ENCODE results near the gene PCDHGA11. TPM values are rescaled to one million over a fixed set of nuclear protein-coding genes. Genes with fewer than 3 reads are reported as not detected.
"Not testable (repeated sequence)": the region's sequence is repeated elsewhere in the genome, so short reads cannot be mapped to it uniquely, and the experiment has no call there.

PCDHGA11 gene
- total and polyA plus RNA-seq, 2 experiments from 2014 or later, result 1.8 to 2.7 TPM

- TF ChIP-seq CTCF (IDR thresholded peaks at IDR 0.05; ENCODE audit: poor library complexity), result peak; percentile 67
- H3K27me3 ChIP-seq; H3K9me2 ChIP-seq (replicated peaks; ENCODE audit: insufficient read depth); H3K79me2 ChIP-seq; H2AFZ ChIP-seq; H4K20me1 ChIP-seq (ENCODE audit: insufficient read depth, poor library complexity, severe bottlenecking); H3K36me3 ChIP-seq (replicated peaks; ENCODE audit: insufficient read depth, low read depth); H3K4me1 ChIP-seq (ENCODE audit: insufficient read depth): not testable (repeated sequence)
- peak; percentile 83 for DNase-seq (ENCODE audit: low spot score)
- Histone ChIP-seq H3K27ac (peak within 1 kb of the TSS; percentile 21), H3K4me2 (peak within 1 kb of the TSS; percentile 66), H3K9me3 (ENCODE audit: low read depth) (peaks cover 55% of the 10 kb centered on the region), H3K4me3 (peak within 1 kb of the TSS; percentile 22)
- WGBS (ENCODE audit: low lambda C conversion rate, missing lambda C conversion rate), result 7% methylated on average over 45 of the region's 47 CpGs
Observed at GRCh38 chr5:141417494-141418172, 3.2 kb upstream of the PCDHGA11 start, which contains the start of gene PCDHGB7. Gene PCDHGB7, plus strand, starts transcription at chr5:141417677. Its CDS starts 183 bp downstream, at chr5:141417860.

- H3K4me3 ChIP-seq, result no peak overlapping the region
- no peak for DNase-seq (ENCODE audit: low spot score)
- no peaks in the 10 kb centered on the region for H3K9me2 ChIP-seq (replicated peaks; ENCODE audit: insufficient read depth)
- WGBS (ENCODE audit: low lambda C conversion rate, missing lambda C conversion rate), result over 99% methylated on average over 72 of the region's 74 CpGs
- TF ChIP-seq EZH2phosphoT487 (IDR thresholded peaks at IDR 0.05; ENCODE audit: low read depth, severe bottlenecking, unreplicated experiment) (no peak), EZH2 (IDR thresholded peaks at IDR 0.05; ENCODE audit: borderline replicate concordance) (no peak), CTCF (IDR thresholded peaks at IDR 0.05; ENCODE audit: poor library complexity) (no peak)
- no peaks in the 10 kb centered on the region for H3K27me3 ChIP-seq
- no peaks in the 10 kb centered on the region for H4K20me1 ChIP-seq (ENCODE audit: insufficient read depth, poor library complexity, severe bottlenecking)
- H3K9me3 ChIP-seq (ENCODE audit: low read depth), result peaks cover 63% of the 10 kb centered on the region
- H3K4me1 ChIP-seq (ENCODE audit: insufficient read depth), result no peaks in the 10 kb centered on the region
- H3K27ac ChIP-seq, result no peak overlapping the region
- peaks cover 10% of the 10 kb centered on the region for H3K79me2 ChIP-seq
- no peak overlapping the region for H2AFZ ChIP-seq
- peaks cover 8% of the 10 kb centered on the region for H3K36me3 ChIP-seq (replicated peaks; ENCODE audit: insufficient read depth, low read depth)
- H3K4me2 ChIP-seq, result no peak overlapping the region
Observed at GRCh38 chr5:141419074-141419880, 1.6 kb upstream of the PCDHGA11 start.

GRCh38 chr5:141421489-141421855 is 621 bp downstream of the PCDHGA11 start:
- H3K9me3 ChIP-seq (ENCODE audit: low read depth), result peaks cover 77% of the 10 kb centered on the region
- H3K4me2 ChIP-seq, result peak overlapping the region; percentile 60
- no peak overlapping the region for H3K27ac ChIP-seq

More at GRCh38 chr5:141421489-141421855, 621 bp downstream of the PCDHGA11 start:
- Histone ChIP-seq H3K9me2 (replicated peaks; ENCODE audit: insufficient read depth) (no peaks in the 10 kb centered on the region), H3K4me1 (ENCODE audit: insufficient read depth) (no peaks in the 10 kb centered on the region), H2AFZ (no peak overlapping the region), H3K4me3 (peak overlapping the region; percentile 29), H3K79me2 (peaks cover 13% of the 10 kb centered on the region), H3K36me3 (replicated peaks; ENCODE audit: insufficient read depth, low read depth) (peaks cover 14% of the 10 kb centered on the region), H3K27me3 (no peaks in the 10 kb centered on the region), H4K20me1 (ENCODE audit: insufficient read depth, poor library complexity, severe bottlenecking) (no peaks in the 10 kb centered on the region)
- DNase-seq (ENCODE audit: low spot score), result no peak
- 72% methylated on average over 13 of the region's 13 CpGs for WGBS (ENCODE audit: low lambda C conversion rate, missing lambda C conversion rate)
- TF ChIP-seq EZH2phosphoT487 (IDR thresholded peaks at IDR 0.05; ENCODE audit: low read depth, severe bottlenecking, unreplicated experiment), result no peak
- no peak for TF ChIP-seq CTCF (IDR thresholded peaks at IDR 0.05; ENCODE audit: poor library complexity)
- TF ChIP-seq EZH2 (IDR thresholded peaks at IDR 0.05; ENCODE audit: borderline replicate concordance), result no peak
